Ishikawa (cell line): ENCODE results near the gene MED12.

Experiments
- CEBPB ChIP-seq: IDR thresholded peaks from 2 replicates; pipeline ENCODE4 v1.6.1; 2012
- CREB1 ChIP-seq: IDR thresholded peaks from 2 replicates; pipeline ENCODE4 v1.6.1; 2012; ENCODE audit warnings: low read depth
- EGR1 ChIP-seq: IDR thresholded peaks from 2 replicates; pipeline ENCODE4 v1.6.1; 2012
- EP300 ChIP-seq: IDR thresholded peaks from 2 replicates; pipeline ENCODE4 v1.6.1; 2012; ENCODE audit warnings: borderline replicate concordance
- FOXM1 ChIP-seq: IDR thresholded peaks from 2 replicates; pipeline ENCODE4 v1.6.1; 2012; ENCODE audit warnings: low read depth, borderline replicate concordance
- MAX ChIP-seq: IDR thresholded peaks from 2 replicates; pipeline ENCODE4 v1.6.1; 2012
- NFIC ChIP-seq: IDR thresholded peaks from 2 replicates; pipeline ENCODE4 v1.6.1; 2012
- RAD21 ChIP-seq: IDR thresholded peaks from 2 replicates; pipeline ENCODE4 v1.6.1; 2012; ENCODE audit warnings: low read depth
- TAF1 ChIP-seq: IDR thresholded peaks from 2 replicates; pipeline ENCODE4 v1.6.1; 2012; ENCODE audit warnings: low read depth, mild to moderate bottlenecking
- TCF12 ChIP-seq: IDR thresholded peaks from 2 replicates; pipeline ENCODE4 v1.6.1; 2012; ENCODE audit warnings: low read depth
- TEAD4 ChIP-seq: IDR thresholded peaks from 2 replicates; pipeline ENCODE4 v1.6.1; 2012
- YY1 ChIP-seq: IDR thresholded peaks from 2 replicates; pipeline ENCODE4 v1.6.1; 2012; ENCODE audit warnings: low read depth
- ZBTB7A ChIP-seq: IDR thresholded peaks from 2 replicates; pipeline ENCODE4 v1.6.1; 2012; ENCODE audit warnings: low read depth
- TF ChIP-seq, protein P1 (sequence below): IDR thresholded peaks from 2 replicates; pipeline ENCODE4 v1.6.1; 2012
- TF ChIP-seq, protein P2 (sequence below): IDR thresholded peaks from 2 replicates; pipeline ENCODE4 v1.6.1; 2012; ENCODE audit warnings: low read depth, mild to moderate bottlenecking

The MED12 gene

DNA sequence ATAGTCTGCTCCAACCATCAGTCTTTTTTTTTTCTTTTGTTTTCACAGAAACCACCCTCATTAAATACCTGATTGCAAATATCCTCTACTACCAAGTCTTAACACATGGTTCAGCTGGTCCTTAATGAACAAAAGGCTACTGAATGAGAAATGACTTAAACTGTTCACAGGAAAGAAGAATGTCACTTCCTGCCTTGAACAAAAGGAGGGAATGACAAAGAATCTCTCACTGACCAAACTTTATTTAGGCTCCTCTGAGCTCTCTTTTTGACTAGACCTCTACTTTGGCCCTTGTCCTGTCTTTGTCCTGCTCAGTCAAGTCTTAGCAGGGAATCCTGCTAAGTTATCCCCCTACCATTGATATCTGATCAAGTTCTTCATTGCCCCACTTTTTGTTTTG lies 72.9 kb downstream of the MED12 start:
- TF ChIP-seq, protein P1, sequence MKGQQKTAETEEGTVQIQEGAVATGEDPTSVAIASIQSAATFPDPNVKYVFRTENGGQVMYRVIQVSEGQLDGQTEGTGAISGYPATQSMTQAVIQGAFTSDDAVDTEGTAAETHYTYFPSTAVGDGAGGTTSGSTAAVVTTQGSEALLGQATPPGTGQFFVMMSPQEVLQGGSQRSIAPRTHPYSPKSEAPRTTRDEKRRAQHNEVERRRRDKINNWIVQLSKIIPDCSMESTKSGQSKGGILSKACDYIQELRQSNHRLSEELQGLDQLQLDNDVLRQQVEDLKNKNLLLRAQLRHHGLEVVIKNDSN = no peak
- TF ChIP-seq, protein P2, sequence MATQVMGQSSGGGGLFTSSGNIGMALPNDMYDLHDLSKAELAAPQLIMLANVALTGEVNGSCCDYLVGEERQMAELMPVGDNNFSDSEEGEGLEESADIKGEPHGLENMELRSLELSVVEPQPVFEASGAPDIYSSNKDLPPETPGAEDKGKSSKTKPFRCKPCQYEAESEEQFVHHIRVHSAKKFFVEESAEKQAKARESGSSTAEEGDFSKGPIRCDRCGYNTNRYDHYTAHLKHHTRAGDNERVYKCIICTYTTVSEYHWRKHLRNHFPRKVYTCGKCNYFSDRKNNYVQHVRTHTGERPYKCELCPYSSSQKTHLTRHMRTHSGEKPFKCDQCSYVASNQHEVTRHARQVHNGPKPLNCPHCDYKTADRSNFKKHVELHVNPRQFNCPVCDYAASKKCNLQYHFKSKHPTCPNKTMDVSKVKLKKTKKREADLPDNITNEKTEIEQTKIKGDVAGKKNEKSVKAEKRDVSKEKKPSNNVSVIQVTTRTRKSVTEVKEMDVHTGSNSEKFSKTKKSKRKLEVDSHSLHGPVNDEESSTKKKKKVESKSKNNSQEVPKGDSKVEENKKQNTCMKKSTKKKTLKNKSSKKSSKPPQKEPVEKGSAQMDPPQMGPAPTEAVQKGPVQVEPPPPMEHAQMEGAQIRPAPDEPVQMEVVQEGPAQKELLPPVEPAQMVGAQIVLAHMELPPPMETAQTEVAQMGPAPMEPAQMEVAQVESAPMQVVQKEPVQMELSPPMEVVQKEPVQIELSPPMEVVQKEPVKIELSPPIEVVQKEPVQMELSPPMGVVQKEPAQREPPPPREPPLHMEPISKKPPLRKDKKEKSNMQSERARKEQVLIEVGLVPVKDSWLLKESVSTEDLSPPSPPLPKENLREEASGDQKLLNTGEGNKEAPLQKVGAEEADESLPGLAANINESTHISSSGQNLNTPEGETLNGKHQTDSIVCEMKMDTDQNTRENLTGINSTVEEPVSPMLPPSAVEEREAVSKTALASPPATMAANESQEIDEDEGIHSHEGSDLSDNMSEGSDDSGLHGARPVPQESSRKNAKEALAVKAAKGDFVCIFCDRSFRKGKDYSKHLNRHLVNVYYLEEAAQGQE = no peak
- TF ChIP-seq YY1 (no peak), NFIC (no peak), TAF1 (no peak), CEBPB (no peak), CREB1 (no peak), RAD21 (no peak), MAX (no peak), FOXM1 (no peak), TCF12 (no peak), EGR1 (no peak), ZBTB7A (no peak), EP300 (no peak), TEAD4 (no peak)
